Suprapubic skin (tissue), 4 donors: ENCODE data around the gene ZFAND2B. TPM values are rescaled to one million over a fixed set of nuclear protein-coding genes. Genes with fewer than 3 reads are reported as not detected.

Experiments
- DNase-seq, 2 donors: peaks; one replicate each; pipeline ENCODE4 v3.0.0-alpha.2; 2019; ENCODE audit warnings: low spot score in 2 of 2
- H3K27ac ChIP-seq: fragments of 200-600 bp; sonication (generic); one replicate; pipeline ENCODE4 v1.5.1; 2019
- H3K27me3 ChIP-seq: fragments of 200-600 bp; sonication (generic); one replicate; pipeline ENCODE4 v1.5.1; 2019
- H3K36me3 ChIP-seq: fragments of 200-600 bp; sonication (generic); one replicate; pipeline ENCODE4 v1.5.1; 2019
- H3K4me1 ChIP-seq: fragments of 200-600 bp; sonication (generic); one replicate; pipeline ENCODE4 v1.5.1; 2019
- H3K4me3 ChIP-seq: fragments of 200-600 bp; sonication (generic); one replicate; pipeline ENCODE4 v1.5.1; 2019; ENCODE audit warnings: mild to moderate bottlenecking
- H3K9me3 ChIP-seq: fragments of 200-600 bp; sonication (generic); one replicate; pipeline ENCODE4 v1.5.1; 2019
- EP300 ChIP-seq: sonication (generic); formaldehyde crosslinking; IDR thresholded peaks from one replicate; pipeline ENCODE4 v1.6.1; 2017; ENCODE audit warnings: antibody characterized with exemption
- POLR2A ChIP-seq, 2 donors: fragments of 450-650 bp; IDR thresholded peaks; one replicate each; pipeline ENCODE4 v1.6.1; 2017; ENCODE audit warnings: antibody characterized with exemption in 2 of 2, mild to moderate bottlenecking in 2 of 2, moderate library complexity in 2 of 2
- POLR2AphosphoS5 ChIP-seq, 3 donors: sonication (generic); formaldehyde crosslinking; IDR thresholded peaks; one replicate each; pipeline ENCODE4 v1.6.1; 2017; ENCODE audit warnings: antibody characterized with exemption in 3 of 3
- WGBS: methylation state at CpG from one replicate; pipeline ENCODE4 v1.1.5; 2018; 5-methylcytosine and 5-hydroxymethylcytosine counted together
- total RNA-seq, 4 donors: library from RNA; depleted of rRNA; stranded (reverse); fragments of >200 nt; gene quantifications; one replicate each; pipeline ENCODE4 v1.1.0, GENCODE V29; 2016
- TF ChIP-seq, protein P1 (sequence below), 2 donors: fragments of 200-600 bp in 1 of 2; fragments of 450-650 bp in 1 of 2; sonication (generic) in 1 of 2; IDR thresholded peaks; one replicate each; pipeline ENCODE4 v1.5.1; 2016 to 2019; ENCODE audit warnings: antibody characterized with exemption in 2 of 2, mild to moderate bottlenecking in 1 of 2, moderate library complexity in 1 of 2

The ZFAND2B gene
- total RNA-seq, 4 donors from 2014 or later = 48.1 to 84.7 (median 64.4) TPM

DNA sequence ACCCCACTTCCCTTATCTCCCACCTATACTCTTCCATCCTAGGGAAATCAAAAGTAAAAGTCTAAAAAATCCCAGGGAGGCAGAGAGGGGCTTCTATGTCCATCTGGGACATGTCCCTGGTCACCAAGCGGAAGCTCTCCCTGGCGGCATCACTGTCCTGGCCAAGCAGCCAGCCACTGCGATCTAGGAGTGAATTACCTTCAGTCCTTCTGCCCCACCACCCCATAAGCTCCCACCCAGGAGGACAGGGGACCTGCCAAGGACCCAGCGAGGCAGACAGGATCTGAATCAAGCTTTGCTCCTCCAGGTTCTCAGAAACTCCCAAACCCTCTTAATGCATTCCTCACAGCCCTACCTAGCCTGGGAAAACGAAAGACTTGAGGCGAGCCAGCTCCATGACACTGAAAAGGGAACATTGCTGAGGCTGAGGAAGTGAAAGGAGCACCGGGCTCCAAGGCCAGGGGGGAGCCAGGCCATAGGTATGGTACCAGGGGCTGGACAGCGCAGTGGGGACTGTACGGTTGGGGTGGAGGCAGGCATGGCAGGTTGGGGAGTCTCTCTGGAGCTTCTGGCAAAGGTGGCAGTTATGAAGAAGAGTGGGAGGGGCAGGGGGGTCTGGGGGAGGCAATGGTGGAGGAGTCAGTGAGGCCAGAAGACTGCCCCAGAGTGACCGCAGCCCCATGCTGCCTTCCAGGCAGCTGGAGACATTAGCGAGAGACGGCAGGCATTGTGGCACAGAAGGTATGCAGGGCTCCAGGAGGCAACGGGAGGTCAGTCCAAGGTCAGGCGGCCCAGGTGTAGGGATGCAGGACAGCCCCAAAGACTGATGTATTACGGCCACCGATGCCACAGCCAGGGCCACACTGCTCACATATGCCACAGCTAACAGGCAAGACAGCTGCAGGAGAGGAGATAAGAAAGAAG lies 34.1 kb upstream of the ZFAND2B start:
- TF ChIP-seq, protein P1, sequence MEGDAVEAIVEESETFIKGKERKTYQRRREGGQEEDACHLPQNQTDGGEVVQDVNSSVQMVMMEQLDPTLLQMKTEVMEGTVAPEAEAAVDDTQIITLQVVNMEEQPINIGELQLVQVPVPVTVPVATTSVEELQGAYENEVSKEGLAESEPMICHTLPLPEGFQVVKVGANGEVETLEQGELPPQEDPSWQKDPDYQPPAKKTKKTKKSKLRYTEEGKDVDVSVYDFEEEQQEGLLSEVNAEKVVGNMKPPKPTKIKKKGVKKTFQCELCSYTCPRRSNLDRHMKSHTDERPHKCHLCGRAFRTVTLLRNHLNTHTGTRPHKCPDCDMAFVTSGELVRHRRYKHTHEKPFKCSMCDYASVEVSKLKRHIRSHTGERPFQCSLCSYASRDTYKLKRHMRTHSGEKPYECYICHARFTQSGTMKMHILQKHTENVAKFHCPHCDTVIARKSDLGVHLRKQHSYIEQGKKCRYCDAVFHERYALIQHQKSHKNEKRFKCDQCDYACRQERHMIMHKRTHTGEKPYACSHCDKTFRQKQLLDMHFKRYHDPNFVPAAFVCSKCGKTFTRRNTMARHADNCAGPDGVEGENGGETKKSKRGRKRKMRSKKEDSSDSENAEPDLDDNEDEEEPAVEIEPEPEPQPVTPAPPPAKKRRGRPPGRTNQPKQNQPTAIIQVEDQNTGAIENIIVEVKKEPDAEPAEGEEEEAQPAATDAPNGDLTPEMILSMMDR (IDR thresholded peaks at IDR 0.05) = no peak
- no peak for TF ChIP-seq POLR2AphosphoS5 (IDR thresholded peaks at IDR 0.05)
- no peak for TF ChIP-seq EP300
- TF ChIP-seq POLR2A (IDR thresholded peaks at IDR 0.05) = no peak
- no peak for DNase-seq
- H3K36me3 ChIP-seq = peaks cover 33% of the 10 kb centered on the region
- no peak overlapping the region for H3K4me3 ChIP-seq
- no peak overlapping the region for H3K27ac ChIP-seq
- H3K9me3 ChIP-seq = no peaks in the 10 kb centered on the region
- 90% methylated on average over 16 of the region's 16 CpGs for WGBS
- H3K27me3 ChIP-seq = no peaks in the 10 kb centered on the region
- H3K4me1 ChIP-seq = peaks cover 32% of the 10 kb centered on the region

DNA sequence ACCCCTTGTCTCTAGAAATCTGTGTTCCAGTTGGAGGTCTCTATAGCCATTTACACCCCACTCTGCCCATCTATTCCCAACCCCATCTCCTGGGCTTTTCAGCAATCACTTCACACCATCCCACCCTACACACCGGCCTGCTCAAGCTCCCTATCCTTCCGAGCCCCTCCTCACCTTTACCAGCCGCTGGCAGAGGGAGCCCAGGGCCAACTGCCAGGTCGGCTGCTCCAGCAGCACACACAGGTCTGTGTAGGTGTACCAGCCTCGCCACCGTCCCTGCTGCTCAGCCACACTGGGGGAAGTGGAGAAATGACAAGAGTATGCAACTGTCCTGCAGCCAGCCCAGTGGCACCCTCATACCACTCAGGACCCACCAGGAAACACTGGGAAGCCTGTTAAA lies 33.4 kb upstream of the ZFAND2B start:
- no peak for DNase-seq
- Histone ChIP-seq H3K27ac (no peak overlapping the region), H3K4me1 (peaks cover 32% of the 10 kb centered on the region), H3K36me3 (peaks cover 33% of the 10 kb centered on the region), H3K27me3 (no peaks in the 10 kb centered on the region), H3K4me3 (no peak overlapping the region), H3K9me3 (no peaks in the 10 kb centered on the region)
- TF ChIP-seq, protein P1 (IDR thresholded peaks at IDR 0.05) = no peak
- no peak for TF ChIP-seq EP300
- TF ChIP-seq POLR2AphosphoS5 (IDR thresholded peaks at IDR 0.05) = no peak
- TF ChIP-seq POLR2A (IDR thresholded peaks at IDR 0.05) = no peak
- WGBS = 93% methylated on average over 6 of the region's 6 CpGs

DNA sequence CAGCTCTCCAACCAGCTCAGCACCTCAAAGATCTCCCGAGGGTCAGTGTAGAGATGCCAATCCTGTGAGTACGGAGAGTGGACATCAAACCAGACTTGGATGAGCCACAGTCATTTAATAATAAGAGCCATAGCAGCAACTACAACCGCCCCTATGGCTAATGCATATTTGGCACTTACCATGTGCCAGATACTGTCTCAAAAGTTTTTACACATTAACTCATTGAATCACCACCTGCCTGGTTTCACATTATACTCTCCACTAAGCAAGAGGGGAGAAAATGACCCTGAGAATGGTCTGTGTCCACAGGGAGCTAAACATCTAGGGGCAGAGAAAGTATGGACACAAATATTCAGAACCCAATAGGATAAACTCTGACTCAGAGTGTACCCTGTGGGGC lies 32.4 kb upstream of the ZFAND2B start:
- WGBS = 84% methylated on average over 3 of the region's 3 CpGs
- Histone ChIP-seq H3K36me3 (peaks cover 33% of the 10 kb centered on the region), H3K4me3 (no peak overlapping the region), H3K27ac (no peak overlapping the region), H3K4me1 (peaks cover 40% of the 10 kb centered on the region), H3K27me3 (no peaks in the 10 kb centered on the region), H3K9me3 (no peaks in the 10 kb centered on the region)
- TF ChIP-seq, protein P1 (IDR thresholded peaks at IDR 0.05) = no peak
- TF ChIP-seq EP300 (no peak), POLR2A (IDR thresholded peaks at IDR 0.05) (no peak)
- no peak for DNase-seq

DNA sequence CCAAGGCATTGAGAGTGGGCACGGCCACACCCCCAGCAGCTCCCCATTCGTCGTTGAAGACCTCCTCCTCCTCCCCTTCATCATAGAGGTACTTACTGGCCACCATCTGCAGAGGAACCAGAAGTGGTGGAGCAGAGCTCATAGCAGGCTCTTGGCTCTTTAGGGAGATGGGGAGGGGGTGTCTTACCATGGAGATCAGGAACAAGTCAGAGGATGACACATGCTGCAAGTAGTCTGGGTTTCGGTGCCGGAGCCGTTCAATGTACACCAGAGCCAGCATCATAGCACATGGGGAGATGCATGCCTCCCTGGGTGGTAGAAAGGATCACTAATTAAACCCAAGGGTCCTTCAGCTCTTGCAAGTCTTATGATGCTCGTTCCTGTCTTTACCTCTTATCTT lies 31.8 kb upstream of the ZFAND2B start:
- no peak overlapping the region for H3K27ac ChIP-seq
- WGBS = 80% methylated on average over 7 of the region's 7 CpGs
- H3K9me3 ChIP-seq = no peaks in the 10 kb centered on the region
- peaks cover 47% of the 10 kb centered on the region for H3K4me1 ChIP-seq
- H3K36me3 ChIP-seq = peaks cover 37% of the 10 kb centered on the region
- TF ChIP-seq POLR2A (IDR thresholded peaks at IDR 0.05) (no peak), POLR2AphosphoS5 (IDR thresholded peaks at IDR 0.05) (no peak), EP300 (no peak)
- TF ChIP-seq, protein P1 (IDR thresholded peaks at IDR 0.05) = no peak
- no peaks in the 10 kb centered on the region for H3K27me3 ChIP-seq
- DNase-seq = peak in 1 of 2 donors; percentile 38
- no peak overlapping the region for H3K4me3 ChIP-seq

DNA sequence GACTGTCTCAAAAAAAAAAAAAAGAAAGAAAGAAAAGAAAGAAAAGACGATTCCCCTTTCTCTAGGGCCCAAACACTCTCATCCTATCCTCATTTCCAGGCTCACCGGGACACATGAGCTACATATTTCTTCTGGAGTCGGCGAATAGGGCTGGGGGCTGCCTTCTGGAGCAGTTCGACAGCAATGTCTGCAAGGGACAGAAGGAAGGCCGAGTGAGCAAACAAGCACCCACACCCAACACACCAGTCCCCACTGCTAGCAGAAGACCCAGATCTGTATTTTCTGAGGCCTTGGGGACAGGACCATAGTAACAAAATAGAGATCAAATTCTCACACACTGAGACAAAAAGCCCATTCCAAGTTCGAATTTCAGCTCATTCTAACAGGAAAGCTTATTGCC lies 31.1 kb upstream of the ZFAND2B start:
- H3K36me3 ChIP-seq = peaks cover 44% of the 10 kb centered on the region
- TF ChIP-seq EP300 = no peak
- H3K27ac ChIP-seq = no peak overlapping the region
- peak in 1 of 2 donors; percentile 35 for DNase-seq
- peaks cover 50% of the 10 kb centered on the region for H3K4me1 ChIP-seq
- peak overlapping the region; percentile 85 for H3K4me3 ChIP-seq
- no peaks in the 10 kb centered on the region for H3K9me3 ChIP-seq
- WGBS = 78% methylated on average over 7 of the region's 7 CpGs
- H3K27me3 ChIP-seq = no peaks in the 10 kb centered on the region
